NCI-H2107 treated with DMSO at 0.1 percent for 48 hours (cell line): Measurements from ENCODE around the gene NRBF2.
A peak's percentile ranks its signal among the peaks of the same experiment; 100 is the strongest.
"Not testable (repeated sequence)": the region's sequence is repeated elsewhere in the genome, so short reads cannot be mapped to it uniquely, and the experiment has no call there.

Experiments
- DNase-seq: peaks from one replicate; lab custom pipeline; 2025; ENCODE audit not compliant: unreplicated experiment; lab: John Stamatoyannopoulos, UW

The NRBF2 gene

GRCh38 chr10:63133056-63133820, at the start of gene NRBF2:
Gene NRBF2 (plus strand): TSS chr10:63133328. CDS start chr10:63133471, 143 bp downstream.
- DNase-seq = peak; percentile 87

- DNase-seq = not testable (repeated sequence)
These were observed 49.7 kb upstream of the NRBF2 start for GRCh38 chr10:63083406-63083805.

- peak; percentile 57 for DNase-seq
These were observed 49.0 kb upstream of the NRBF2 start for GRCh38 chr10:63083904-63084689.

- no peak for DNase-seq
These were observed 48.3 kb upstream of the NRBF2 start for GRCh38 chr10:63084690-63085382.

- no peak for DNase-seq
These were observed 39.9 kb upstream of the NRBF2 start for GRCh38 chr10:63093227-63093626.

- DNase-seq = no peak
These were observed 38.7 kb upstream of the NRBF2 start for GRCh38 chr10:63094405-63094804.

GRCh38 chr10:63094881-63095280, 38.2 kb upstream of the NRBF2 start:
- no peak for DNase-seq

- DNase-seq = no peak
These were observed 33.4 kb upstream of the NRBF2 start for GRCh38 chr10:63099734-63100133.

GRCh38 chr10:63101091-63101490, 32.0 kb upstream of the NRBF2 start:
- DNase-seq = not testable (repeated sequence)

GRCh38 chr10:63102279-63102883, 30.7 kb upstream of the NRBF2 start:
- not testable (repeated sequence) for DNase-seq

GRCh38 chr10:63103178-63103577, 29.9 kb upstream of the NRBF2 start:
- not testable (repeated sequence) for DNase-seq

GRCh38 chr10:63103971-63104409, 29.1 kb upstream of the NRBF2 start:
- no peak for DNase-seq

GRCh38 chr10:63105225-63106110, 27.7 kb upstream of the NRBF2 start:
- DNase-seq = no peak

GRCh38 chr10:63106111-63106755, 26.9 kb upstream of the NRBF2 start:
- no peak for DNase-seq

- no peak for DNase-seq
These were observed 25.1 kb upstream of the NRBF2 start for GRCh38 chr10:63107943-63108437.

- no peak for DNase-seq
These were observed 22.2 kb upstream of the NRBF2 start for GRCh38 chr10:63110940-63111339.

- DNase-seq = no peak
These were observed 18.9 kb upstream of the NRBF2 start for GRCh38 chr10:63114031-63114814.

GRCh38 chr10:63115732-63116383, 17.3 kb upstream of the NRBF2 start:
- DNase-seq = no peak
